DOHH2 (cell line): Measurements from ENCODE around the gene SLC25A30.

ENCODE experiments used
- CTCF ChIP-seq: fragments of 200-600 bp; sonication (generic); IDR thresholded peaks from one replicate; pipeline ENCODE4 v1.5.1; 2014; ENCODE audit warnings: antibody characterized with exemption, mild to moderate bottlenecking, low read depth, low read length; ENCODE audit not compliant: poor library complexity, severe bottlenecking
- EZH2phosphoT487 ChIP-seq: fragments of 200-600 bp; sonication (generic); IDR thresholded peaks from 2 replicates; pipeline ENCODE4 v1.6.1; 2017; ENCODE audit warnings: borderline replicate concordance, mild to moderate bottlenecking, antibody characterized with exemption, low read length, moderate library complexity, mixed read lengths

DNA sequence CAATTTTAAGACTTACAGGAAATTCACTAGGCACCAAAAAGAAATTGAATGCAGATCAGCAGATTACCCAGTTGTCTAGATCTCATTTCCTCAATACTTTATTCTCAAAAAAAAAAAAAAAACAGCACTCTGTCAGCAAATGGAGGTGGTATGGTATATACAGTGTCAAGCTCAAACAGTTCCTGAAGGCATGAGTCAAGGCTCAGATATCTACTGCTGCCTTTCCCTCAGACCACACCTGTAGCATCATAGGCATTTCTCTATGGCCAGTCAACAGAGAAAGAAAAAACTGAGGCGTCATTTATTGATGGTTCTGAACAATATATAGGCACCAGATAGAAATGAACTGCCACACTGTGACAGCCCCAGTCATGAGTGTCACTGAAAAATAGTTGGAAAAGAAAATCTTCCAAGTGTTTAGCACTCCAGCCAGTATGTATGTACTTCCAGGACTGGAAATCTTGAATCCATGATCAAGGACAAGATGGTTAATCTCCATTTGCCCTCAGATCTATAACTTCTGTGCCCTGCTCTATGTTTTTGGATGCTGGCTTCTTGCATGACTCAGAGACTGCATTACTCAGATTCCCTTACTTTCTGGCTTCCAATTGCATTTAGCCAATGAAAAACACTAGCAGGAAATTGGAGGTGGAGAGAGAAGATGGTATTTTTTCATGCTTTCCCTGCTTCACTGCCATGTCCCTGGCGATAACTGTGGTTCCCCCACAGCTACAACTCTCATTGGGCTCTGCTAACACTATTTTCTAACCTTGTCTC is 38.2 kb upstream of the SLC25A30 start:
- TF ChIP-seq CTCF (no peak), EZH2phosphoT487 (no peak)
